Fibroblast of lung (primary cell): ENCODE measurements around the gene NFAT5.

Source experiments
- CTCF ChIP-seq, 2 donors: IDR thresholded peaks in 1 of 2; conservative IDR thresholded peaks in 1 of 2; 1 replicate in 1 of 2; 2 replicates in 1 of 2; pipeline ENCODE4 v1.5.1; 2011 to 2012; ENCODE audit warnings: low read length in 2 of 2, control low read depth in 1 of 2, inconsistent platforms in 1 of 2, low read depth in 1 of 2, mild to moderate bottlenecking in 1 of 2
- EZH2 ChIP-seq: IDR thresholded peaks from 2 replicates; pipeline ENCODE4 v1.5.1; 2012; ENCODE audit warnings: low read length, control low read depth, mild to moderate bottlenecking; ENCODE audit errors: missing control alignments

- TF ChIP-seq CTCF (conservative IDR thresholded peaks at IDR 0.05 in 1 of 2, IDR thresholded peaks at IDR 0.05 in 1 of 2; ENCODE audit: low read depth in 1 of 2, low read length in 2 of 2) (no peak), EZH2 (no peak)
Observed at GRCh38 chr16:69618721-69619120, 53.0 kb downstream of the NFAT5 start.
